Measurements from ENCODE around the gene ADTRP. TPM values are rescaled to one million over a fixed set of nuclear protein-coding genes. Genes with fewer than 3 reads are reported as not detected.
A peak's percentile ranks its signal among the peaks of the same experiment; 100 is the strongest.

Gene ADTRP
- total RNA-seq, 3 donors from 2014 or later: 68.5 to 239 (median 91.9) TPM

- H3K9me3 ChIP-seq: no peaks in the 10 kb centered on the region
- DNase-seq: peak in 1 of 3 donors; percentile 28
- peak; percentile 33 for ATAC-seq
- TF ChIP-seq CTCF (IDR thresholded peaks at IDR 0.05): no peak
- peaks cover 6% of the 10 kb centered on the region for H3K4me1 ChIP-seq (ENCODE audit: low read depth)
- H3K4me3 ChIP-seq: no peak overlapping the region
- intact Hi-C loops (cut with DNase I, micrococcal nuclease): no loop called here
- H3K36me3 ChIP-seq (ENCODE audit: low read depth): no peaks in the 10 kb centered on the region
Measured at GRCh38 chr6:11731423-11731822, 47.2 kb downstream of the ADTRP start.

- H3K4me1 ChIP-seq (ENCODE audit: low read depth): peaks cover 6% of the 10 kb centered on the region
- H3K36me3 ChIP-seq (ENCODE audit: low read depth): no peaks in the 10 kb centered on the region
- no peaks in the 10 kb centered on the region for H3K9me3 ChIP-seq
- ATAC-seq (peak; percentile 10), DNase-seq (no peak)
- TF ChIP-seq CTCF (IDR thresholded peaks at IDR 0.05): no peak
- H3K4me3 ChIP-seq: no peak overlapping the region
- intact Hi-C loops (cut with DNase I, micrococcal nuclease): no loop called here
Measured at GRCh38 chr6:11730641-11731040, 48.0 kb downstream of the ADTRP start.

- TF ChIP-seq CTCF (IDR thresholded peaks at IDR 0.05): no peak
- Histone ChIP-seq H3K4me1 (ENCODE audit: low read depth) (peaks cover 6% of the 10 kb centered on the region), H3K9me3 (no peaks in the 10 kb centered on the region), H3K36me3 (ENCODE audit: low read depth) (no peaks in the 10 kb centered on the region), H3K4me3 (no peak overlapping the region)
- DNase-seq (no peak), ATAC-seq (no peak)
- intact Hi-C loops (cut with DNase I, micrococcal nuclease): no loop called here
Measured at GRCh38 chr6:11729076-11729475, 49.5 kb downstream of the ADTRP start.

- no peaks in the 10 kb centered on the region for H3K9me3 ChIP-seq
- no peak for TF ChIP-seq CTCF (IDR thresholded peaks at IDR 0.05)
- no peak overlapping the region for H3K4me3 ChIP-seq
- ATAC-seq: peak; percentile 29
- intact Hi-C loops (cut with DNase I, micrococcal nuclease): no loop called here
- H3K36me3 ChIP-seq (ENCODE audit: low read depth): no peaks in the 10 kb centered on the region
- peaks cover 6% of the 10 kb centered on the region for H3K4me1 ChIP-seq (ENCODE audit: low read depth)
- no peak for DNase-seq
Measured at GRCh38 chr6:11727998-11728961, 50.3 kb downstream of the ADTRP start.

- no peak for TF ChIP-seq CTCF (IDR thresholded peaks at IDR 0.05)
- ATAC-seq (no peak), DNase-seq (no peak)
- no peak overlapping the region for H3K4me3 ChIP-seq
- intact Hi-C loops (cut with DNase I, micrococcal nuclease): no loop called here
- H3K36me3 ChIP-seq (ENCODE audit: low read depth): no peaks in the 10 kb centered on the region
- no peaks in the 10 kb centered on the region for H3K9me3 ChIP-seq
- peaks cover 12% of the 10 kb centered on the region for H3K4me1 ChIP-seq (ENCODE audit: low read depth)
Measured at GRCh38 chr6:11727346-11727997, 51.1 kb downstream of the ADTRP start.
